DOHH2 (cell line): Measurements from ENCODE around the gene ALPL.

Experiments used
- CTCF ChIP-seq: fragments of 200-600 bp; sonication (generic); IDR thresholded peaks from one replicate; pipeline ENCODE4 v1.5.1; 2014; ENCODE audit warnings: antibody characterized with exemption, mild to moderate bottlenecking, low read depth, low read length; ENCODE audit not compliant: poor library complexity, severe bottlenecking
- EZH2phosphoT487 ChIP-seq: fragments of 200-600 bp; sonication (generic); IDR thresholded peaks from 2 replicates; pipeline ENCODE4 v1.6.1; 2017; ENCODE audit warnings: borderline replicate concordance, mild to moderate bottlenecking, antibody characterized with exemption, low read length, moderate library complexity, mixed read lengths

- TF ChIP-seq CTCF (no peak), EZH2phosphoT487 (no peak)
Observed at GRCh38 chr1:21537511-21537931, 28.3 kb downstream of the ALPL start.
